ENCODE measurements around the gene CDKN1C.
A peak's percentile ranks its signal among the peaks of the same experiment; 100 is the strongest.

DNA sequence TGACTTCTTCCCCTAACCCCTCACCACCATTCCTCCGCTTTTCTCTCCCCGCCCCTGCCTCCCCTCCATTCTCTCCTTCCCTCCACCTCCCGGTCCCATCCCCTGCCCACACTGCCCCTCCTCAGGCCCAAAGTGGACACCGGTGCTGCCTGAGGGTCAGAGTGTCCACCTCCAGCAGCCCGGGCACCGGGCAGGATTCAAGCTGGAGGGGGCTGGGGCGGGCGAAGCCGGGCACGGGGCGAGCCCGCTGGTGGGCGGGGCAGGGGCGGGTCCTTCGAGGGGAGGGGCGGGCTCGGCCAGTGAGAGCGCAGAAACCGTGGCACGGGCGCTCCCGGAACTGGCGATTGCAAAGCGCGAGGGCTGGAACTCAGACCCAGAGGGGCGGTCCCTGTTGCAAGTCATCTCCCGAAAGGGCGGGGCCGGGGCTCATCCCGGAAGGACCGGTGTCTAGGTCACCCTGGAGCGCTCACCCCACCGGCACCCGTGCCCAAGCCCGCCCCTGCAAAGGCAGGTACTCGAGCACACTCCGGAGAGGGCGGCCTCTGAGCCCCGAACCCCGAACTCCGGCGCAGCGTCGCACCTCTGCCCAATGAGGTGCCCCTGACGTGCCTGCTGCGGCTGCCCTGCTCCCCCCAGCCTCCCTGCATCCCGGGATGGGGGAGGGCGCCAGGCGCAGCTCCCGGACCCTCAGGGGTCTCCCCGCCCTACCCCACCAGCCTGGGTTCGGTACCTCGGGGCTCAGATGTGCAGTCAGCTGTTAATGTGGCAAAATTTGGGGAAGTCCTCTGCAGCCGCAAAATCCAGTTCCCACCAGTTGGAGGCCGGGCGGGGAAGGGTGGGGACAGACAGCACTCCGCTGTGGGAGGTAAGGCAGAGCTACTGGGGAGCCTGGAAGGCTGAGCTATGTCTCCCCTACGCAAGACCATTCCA lies 16.5 kb upstream of the CDKN1C start:
- TF ChIP-seq POLR2A (IDR thresholded peaks at IDR 0.05) (peak; percentile 19), EP300 (IDR thresholded peaks at IDR 0.05) (peak; percentile 31)
- TF ChIP-seq, protein P1, sequence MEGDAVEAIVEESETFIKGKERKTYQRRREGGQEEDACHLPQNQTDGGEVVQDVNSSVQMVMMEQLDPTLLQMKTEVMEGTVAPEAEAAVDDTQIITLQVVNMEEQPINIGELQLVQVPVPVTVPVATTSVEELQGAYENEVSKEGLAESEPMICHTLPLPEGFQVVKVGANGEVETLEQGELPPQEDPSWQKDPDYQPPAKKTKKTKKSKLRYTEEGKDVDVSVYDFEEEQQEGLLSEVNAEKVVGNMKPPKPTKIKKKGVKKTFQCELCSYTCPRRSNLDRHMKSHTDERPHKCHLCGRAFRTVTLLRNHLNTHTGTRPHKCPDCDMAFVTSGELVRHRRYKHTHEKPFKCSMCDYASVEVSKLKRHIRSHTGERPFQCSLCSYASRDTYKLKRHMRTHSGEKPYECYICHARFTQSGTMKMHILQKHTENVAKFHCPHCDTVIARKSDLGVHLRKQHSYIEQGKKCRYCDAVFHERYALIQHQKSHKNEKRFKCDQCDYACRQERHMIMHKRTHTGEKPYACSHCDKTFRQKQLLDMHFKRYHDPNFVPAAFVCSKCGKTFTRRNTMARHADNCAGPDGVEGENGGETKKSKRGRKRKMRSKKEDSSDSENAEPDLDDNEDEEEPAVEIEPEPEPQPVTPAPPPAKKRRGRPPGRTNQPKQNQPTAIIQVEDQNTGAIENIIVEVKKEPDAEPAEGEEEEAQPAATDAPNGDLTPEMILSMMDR (IDR thresholded peaks at IDR 0.05): no peak
